ENCODE measurements around the gene HSPA1B. TPM values are rescaled to one million over a fixed set of nuclear protein-coding genes. Genes with fewer than 3 reads are reported as not detected.

HSPA1B gene
- total and polyA plus RNA-seq, 2 of the 4 experiments (the other 2 are of a cell fraction), result 61.1 to 93.6 TPM

DNA sequence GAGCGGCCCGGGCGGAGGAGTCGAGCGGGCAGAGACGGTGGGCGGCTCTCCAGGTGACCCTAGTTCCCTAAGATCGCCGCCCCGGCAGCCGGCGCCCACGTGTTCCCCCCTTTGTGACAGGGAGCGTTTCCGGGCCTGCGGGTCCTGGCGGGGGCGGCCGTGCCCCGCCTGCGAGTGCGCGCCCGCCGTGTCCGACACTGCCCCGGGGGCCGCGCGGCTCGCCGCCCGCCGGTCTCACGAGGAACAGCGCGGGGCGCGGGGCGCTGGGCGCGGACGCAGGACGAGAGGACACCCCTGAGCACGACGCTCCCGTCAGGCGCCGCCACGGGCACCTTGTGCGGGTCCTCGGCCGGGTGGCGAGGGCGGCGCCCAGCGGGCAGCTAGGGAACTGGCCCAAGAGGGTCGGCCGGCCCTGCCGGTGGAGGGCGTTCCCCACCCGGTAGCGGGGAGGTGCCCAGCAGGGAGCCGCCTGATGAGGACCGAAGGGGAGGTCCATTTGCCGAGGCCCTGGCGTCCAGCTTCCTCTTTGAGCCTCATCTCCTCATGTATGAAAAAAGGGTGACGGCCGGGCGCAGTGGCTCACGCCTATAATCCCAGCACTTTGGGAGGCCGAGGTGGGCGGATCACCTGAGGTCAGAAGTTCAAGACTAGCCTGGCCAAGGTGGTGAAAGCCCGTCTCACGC, 31.8 kb upstream of the HSPA1B start, which contains the start of gene VARS1:
TSS of gene VARS1 (minus strand) at position 137 of the 683 bp plus-strand sequence. CDS start 535 bp downstream, outside the sequence.
- Histone ChIP-seq H3K56ac (ENCODE audit: extremely low read depth, insufficient read depth, low read length) (peak within 1 kb of the TSS; percentile 80), H3K4me2 (ENCODE audit: low read depth, low read length) (peak within 1 kb of the TSS; percentile 98), H2BK120ac (ENCODE audit: low read depth, low read length) (peak within 1 kb of the TSS; percentile 95), H2BK20ac (ENCODE audit: low read depth, low read length) (0 out of 2 replicates have a peak within 1 kb of the TSS, but pooled peaks have one; percentile 21), H2BK15ac (ENCODE audit: low read depth, low read length) (peak within 1 kb of the TSS; percentile 58; the same call in 1 of the 3 replicates), H2BK5ac (ENCODE audit: low read depth, low read length, poor library complexity, severe bottlenecking) (peak within 1 kb of the TSS; percentile 100), H2AFZ (replicated peaks; ENCODE audit: low read length, poor library complexity) (peak within 1 kb of the TSS; percentile 100), H3K14ac (replicated peaks; ENCODE audit: low read depth, low read length) (peak within 1 kb of the TSS; percentile 92), H3K9me3 (ENCODE audit: control insufficient read depth, insufficient read depth, low read length) (no peaks in the 10 kb centered on the region), H3K4me3 (ENCODE audit: insufficient read depth, low read depth, low read length) (peak within 1 kb of the TSS; percentile 77), H3K4me1 (ENCODE audit: control insufficient read depth, insufficient read depth, low read length) (no peaks in the 10 kb centered on the region; the same call in 1 of the 2 replicates), H3K27ac (ENCODE audit: insufficient read depth, low read length) (peak within 1 kb of the TSS; percentile 97), H3K23ac (ENCODE audit: low read depth, low read length) (peak within 1 kb of the TSS; percentile 92), H3K36me3 (ENCODE audit: control insufficient read depth, insufficient read depth, low read length) (peaks cover 15% of the 10 kb centered on the region), H2AK5ac (ENCODE audit: low read depth, low read length) (peak within 1 kb of the TSS; percentile 98), H4K8ac (ENCODE audit: low read depth in 2 of 2, low read length in 2 of 2) (peak within 1 kb of the TSS; percentile 81 to 94), H4K20me1 (ENCODE audit: insufficient read depth, low read length) (no peaks in the 10 kb centered on the region), H3K27me3 (ENCODE audit: control insufficient read depth, insufficient read depth, low read length) (no peaks in the 10 kb centered on the region), H4K91ac (ENCODE audit: insufficient read depth, low read depth, low read length) (peak within 1 kb of the TSS; percentile 98), H2AK9ac (replicated peaks; ENCODE audit: low read depth, low read length, poor library complexity) (peak within 1 kb of the TSS; percentile 100), H3K18ac (ENCODE audit: low read depth, low read length) (peak within 1 kb of the TSS; percentile 50), H3K9ac (ENCODE audit: low read depth, low read length) (peak within 1 kb of the TSS; percentile 93), H3K79me1 (ENCODE audit: low read depth in 1 of 2, low read length in 2 of 2) (peaks cover 0 to 47% of the 10 kb centered on the region in 2 experiments), H4K5ac (ENCODE audit: low read depth, low read length) (peak within 1 kb of the TSS; percentile 79), H3K4ac (ENCODE audit: low read depth, low read length) (peak within 1 kb of the TSS; percentile 98), H3K9me1 (ENCODE audit: insufficient read depth, low read length) (0 out of 2 replicates have a peak, but pooled peaks cover 3% of the 10 kb centered on the region)
- dilution Hi-C loops (cut with HindIII; ENCODE audit: low sequenced_read_pairs, unreplicated experiment) (no loop called here), intact Hi-C loops (cut with micrococcal nuclease) (loop anchor here (1.0 to 2.0 kb wide), 2 partner anchors 32 to 57 kb away; partner anchors contain the start of gene HSPA1B), in situ Hi-C loops (cut with MboI; ENCODE audit: low sequenced_read_pairs) (no loop called here)
- DNase-seq, result peak; percentile 84
- WGBS, 2 experiments (ENCODE audit: extremely low coverage in 2 of 2, insufficient read length in 1 of 2), result 2% methylated on average over 49 of the region's 75 CpGs; no CpG with 5 or more reads in 1 of the 2 experiments
- ChIA-PET POLR2A (ENCODE audit: unreplicated experiment) (interaction anchor here (1.0 kb wide), 1 partner anchor 32 kb away, joined by 6 read pairs; the partner anchor contains the start of gene HSPA1B), CTCF (interaction anchor here (1.0 to 1.6 kb wide), 3 partner anchors 11 to 32 kb away, joined by 4 to 10 read pairs (median 4); partner anchors contain the start of genes HSPA1B and LSM2)
- BruUV-seq (replicated peaks), result no TSS peak
- peak; percentile 96 for ATAC-seq (ENCODE audit: low read depth)
- TF ChIP-seq, protein P1, sequence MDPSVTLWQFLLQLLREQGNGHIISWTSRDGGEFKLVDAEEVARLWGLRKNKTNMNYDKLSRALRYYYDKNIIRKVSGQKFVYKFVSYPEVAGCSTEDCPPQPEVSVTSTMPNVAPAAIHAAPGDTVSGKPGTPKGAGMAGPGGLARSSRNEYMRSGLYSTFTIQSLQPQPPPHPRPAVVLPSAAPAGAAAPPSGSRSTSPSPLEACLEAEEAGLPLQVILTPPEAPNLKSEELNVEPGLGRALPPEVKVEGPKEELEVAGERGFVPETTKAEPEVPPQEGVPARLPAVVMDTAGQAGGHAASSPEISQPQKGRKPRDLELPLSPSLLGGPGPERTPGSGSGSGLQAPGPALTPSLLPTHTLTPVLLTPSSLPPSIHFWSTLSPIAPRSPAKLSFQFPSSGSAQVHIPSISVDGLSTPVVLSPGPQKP (IDR thresholded peaks at IDR 0.05; ENCODE audit: borderline replicate concordance, low read depth, low read length), result no peak
- TF ChIP-seq POLR2A (IDR thresholded peaks at IDR 0.05; ENCODE audit: low read depth, low read length) (peak; percentile 44; the same call in 1 of the 2 replicates), BHLHE40 (IDR thresholded peaks at IDR 0.05; ENCODE audit: low read depth, low read length) (0 out of 2 replicates have a peak, but pooled peaks have one; percentile 4), MAFK (IDR thresholded peaks at IDR 0.05; ENCODE audit: low read depth, low read length) (no peak), CEBPB (IDR thresholded peaks at IDR 0.05; ENCODE audit: low read depth, low read length) (no peak), USF2 (IDR thresholded peaks at IDR 0.05; ENCODE audit: low read depth, low read length) (peak; percentile 69), MXI1 (IDR thresholded peaks at IDR 0.05; ENCODE audit: borderline replicate concordance, low read depth, low read length) (peak; percentile 98), FOS (IDR thresholded peaks at IDR 0.05; ENCODE audit: low read depth, low read length) (no peak), RAD21 (IDR thresholded peaks at IDR 0.05; ENCODE audit: low read length) (peak; percentile 53), SMC3 (IDR thresholded peaks at IDR 0.05; ENCODE audit: low read depth, low read length) (peak; percentile 61)
- TF ChIP-seq, protein P2, sequence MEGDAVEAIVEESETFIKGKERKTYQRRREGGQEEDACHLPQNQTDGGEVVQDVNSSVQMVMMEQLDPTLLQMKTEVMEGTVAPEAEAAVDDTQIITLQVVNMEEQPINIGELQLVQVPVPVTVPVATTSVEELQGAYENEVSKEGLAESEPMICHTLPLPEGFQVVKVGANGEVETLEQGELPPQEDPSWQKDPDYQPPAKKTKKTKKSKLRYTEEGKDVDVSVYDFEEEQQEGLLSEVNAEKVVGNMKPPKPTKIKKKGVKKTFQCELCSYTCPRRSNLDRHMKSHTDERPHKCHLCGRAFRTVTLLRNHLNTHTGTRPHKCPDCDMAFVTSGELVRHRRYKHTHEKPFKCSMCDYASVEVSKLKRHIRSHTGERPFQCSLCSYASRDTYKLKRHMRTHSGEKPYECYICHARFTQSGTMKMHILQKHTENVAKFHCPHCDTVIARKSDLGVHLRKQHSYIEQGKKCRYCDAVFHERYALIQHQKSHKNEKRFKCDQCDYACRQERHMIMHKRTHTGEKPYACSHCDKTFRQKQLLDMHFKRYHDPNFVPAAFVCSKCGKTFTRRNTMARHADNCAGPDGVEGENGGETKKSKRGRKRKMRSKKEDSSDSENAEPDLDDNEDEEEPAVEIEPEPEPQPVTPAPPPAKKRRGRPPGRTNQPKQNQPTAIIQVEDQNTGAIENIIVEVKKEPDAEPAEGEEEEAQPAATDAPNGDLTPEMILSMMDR (conservative IDR thresholded peaks at IDR 0.05; ENCODE audit: low read depth, low read length), result peak; percentile 97

All from IMR-90 (cell line).